ENCODE data around the gene PRKCQ.

Gene PRKCQ

GRCh38 chr10:6399879-6400278 lies 180.2 kb downstream of the PRKCQ start:
- H3K27me3 ChIP-seq (ENCODE audit: control insufficient read depth in 1 of 2, insufficient read depth in 2 of 2, low read length in 2 of 2): no peaks in the 10 kb centered on the region
- H3K9ac ChIP-seq (ENCODE audit: low read length): no peak overlapping the region
- H3K36me3 ChIP-seq (ENCODE audit: insufficient read depth, low read length): no peaks in the 10 kb centered on the region
- H3K4me1 ChIP-seq (ENCODE audit: insufficient read depth, low read length): peaks cover 10% of the 10 kb centered on the region
- no peaks in the 10 kb centered on the region for H3K9me3 ChIP-seq (ENCODE audit: low read length)
- no peak overlapping the region for H3K27ac ChIP-seq (ENCODE audit: low read depth, low read length)
- H3K4me3 ChIP-seq (ENCODE audit: low read depth in 1 of 2, low read length in 2 of 2): no peak overlapping the region

DNA sequence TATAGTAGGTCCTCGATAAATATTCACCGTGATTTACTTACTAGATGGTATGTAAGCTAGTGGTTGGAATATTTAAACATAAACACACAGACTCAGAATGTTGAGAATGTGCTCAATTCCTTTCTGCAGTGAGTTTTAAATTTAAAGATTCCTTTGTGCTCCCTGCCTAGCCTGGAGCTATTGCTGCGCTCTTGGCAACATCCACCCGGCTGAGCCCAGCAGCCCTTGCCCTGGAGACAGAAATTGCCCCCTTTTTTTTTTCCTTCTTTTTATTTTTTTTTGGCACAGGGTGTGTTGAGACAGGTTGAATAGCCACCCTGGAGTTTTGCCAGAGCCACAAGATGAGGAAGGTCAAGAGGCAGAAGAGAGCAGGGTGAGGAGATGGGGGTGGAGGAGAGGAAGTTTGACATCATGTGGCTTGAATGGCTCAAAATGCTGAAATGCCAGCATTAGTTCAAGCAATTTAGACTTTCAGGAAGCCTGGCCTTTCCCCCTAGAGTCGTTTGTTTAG lies 180.8 kb downstream of the PRKCQ start:
- Histone ChIP-seq H3K4me3 (ENCODE audit: low read depth in 1 of 2, low read length in 2 of 2) (no peak overlapping the region), H3K27me3 (ENCODE audit: control insufficient read depth in 1 of 2, insufficient read depth in 2 of 2, low read length in 2 of 2) (no peaks in the 10 kb centered on the region), H3K4me1 (ENCODE audit: insufficient read depth, low read length) (peaks cover 10% of the 10 kb centered on the region), H3K9me3 (ENCODE audit: low read length) (no peaks in the 10 kb centered on the region), H3K9ac (ENCODE audit: low read length) (no peak overlapping the region), H3K27ac (ENCODE audit: low read depth, low read length) (no peak overlapping the region), H3K36me3 (ENCODE audit: insufficient read depth, low read length) (no peaks in the 10 kb centered on the region)

DNA sequence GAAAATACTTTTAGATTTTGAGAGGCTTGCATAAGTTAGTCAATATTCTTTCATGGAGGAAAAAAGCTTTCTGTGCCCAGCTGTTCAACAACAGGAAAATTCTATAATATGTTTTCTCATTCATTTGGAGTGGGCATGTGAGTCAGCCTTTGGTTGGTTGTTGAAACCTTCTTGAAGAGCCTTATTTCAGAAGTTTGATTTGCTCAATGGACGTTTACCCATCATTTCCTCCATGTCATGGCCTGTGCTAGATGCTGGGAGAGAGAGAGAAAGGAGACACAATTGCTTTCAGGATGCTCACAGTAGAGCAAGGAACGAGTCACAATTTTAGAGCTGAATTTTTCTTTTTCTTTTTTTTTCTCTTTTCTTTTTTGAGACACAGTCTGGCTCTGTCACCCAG lies 181.7 kb downstream of the PRKCQ start:
- Histone ChIP-seq H3K9me3 (ENCODE audit: low read length) (no peaks in the 10 kb centered on the region), H3K27ac (ENCODE audit: low read depth, low read length) (no peak overlapping the region), H3K4me3 (ENCODE audit: low read depth in 1 of 2, low read length in 2 of 2) (no peak overlapping the region), H3K4me1 (ENCODE audit: insufficient read depth, low read length) (peaks cover 10% of the 10 kb centered on the region), H3K9ac (ENCODE audit: low read length) (no peak overlapping the region), H3K36me3 (ENCODE audit: insufficient read depth, low read length) (no peaks in the 10 kb centered on the region), H3K27me3 (ENCODE audit: control insufficient read depth in 1 of 2, insufficient read depth in 2 of 2, low read length in 2 of 2) (no peaks in the 10 kb centered on the region)

GRCh38 chr10:6396652-6397051 lies 183.4 kb downstream of the PRKCQ start:
- Histone ChIP-seq H3K27ac (ENCODE audit: low read depth, low read length) (no peak overlapping the region), H3K27me3 (ENCODE audit: control insufficient read depth in 1 of 2, insufficient read depth in 2 of 2, low read length in 2 of 2) (no peaks in the 10 kb centered on the region)

DNA sequence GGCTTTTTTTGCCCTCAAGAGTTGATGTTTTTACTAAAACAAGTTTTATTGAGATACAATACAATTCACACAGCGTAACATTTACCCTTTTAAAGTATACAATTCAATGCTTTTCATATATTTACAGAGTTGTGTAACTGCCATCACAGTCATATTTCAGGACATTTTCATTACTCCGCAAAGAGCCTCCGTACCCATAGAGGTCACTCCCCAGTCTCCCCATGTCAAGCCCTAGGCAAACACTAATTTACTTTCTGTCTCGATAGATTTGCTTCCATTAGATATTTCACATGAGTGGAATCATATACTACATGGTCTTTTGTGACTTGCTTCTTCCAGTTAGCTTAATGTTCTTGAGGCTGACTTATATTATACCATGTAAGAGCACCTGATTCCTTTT lies 183.8 kb downstream of the PRKCQ start:
- Histone ChIP-seq H3K4me3 (ENCODE audit: low read depth in 1 of 2, low read length in 2 of 2) (no peak overlapping the region), H3K9ac (ENCODE audit: low read length) (no peak overlapping the region), H3K9me3 (ENCODE audit: low read length) (no peaks in the 10 kb centered on the region), H3K4me1 (ENCODE audit: insufficient read depth, low read length) (peaks cover 7% of the 10 kb centered on the region), H3K27me3 (ENCODE audit: control insufficient read depth in 1 of 2, insufficient read depth in 2 of 2, low read length in 2 of 2) (no peaks in the 10 kb centered on the region), H3K36me3 (ENCODE audit: insufficient read depth, low read length) (no peaks in the 10 kb centered on the region), H3K27ac (ENCODE audit: low read depth, low read length) (no peak overlapping the region)

More at GRCh38 chr10:6396652-6397051, 183.4 kb downstream of the PRKCQ start:
- no peaks in the 10 kb centered on the region for H3K36me3 ChIP-seq (ENCODE audit: insufficient read depth, low read length)
- no peak overlapping the region for H3K9ac ChIP-seq (ENCODE audit: low read length)
- no peaks in the 10 kb centered on the region for H3K9me3 ChIP-seq (ENCODE audit: low read length)
- no peak overlapping the region for H3K4me3 ChIP-seq (ENCODE audit: low read depth in 1 of 2, low read length in 2 of 2)
- H3K4me1 ChIP-seq (ENCODE audit: insufficient read depth, low read length): peaks cover 10% of the 10 kb centered on the region

- no peak overlapping the region for H3K4me3 ChIP-seq (ENCODE audit: low read depth in 1 of 2, low read length in 2 of 2)
- H3K9me3 ChIP-seq (ENCODE audit: low read length): no peaks in the 10 kb centered on the region
- no peaks in the 10 kb centered on the region for H3K27me3 ChIP-seq (ENCODE audit: control insufficient read depth in 1 of 2, insufficient read depth in 2 of 2, low read length in 2 of 2)
- H3K36me3 ChIP-seq (ENCODE audit: insufficient read depth, low read length): no peaks in the 10 kb centered on the region
- no peak overlapping the region for H3K9ac ChIP-seq (ENCODE audit: low read length)
- H3K4me1 ChIP-seq (ENCODE audit: insufficient read depth, low read length): peaks cover 7% of the 10 kb centered on the region
- no peak overlapping the region for H3K27ac ChIP-seq (ENCODE audit: low read depth, low read length)
Measured at GRCh38 chr10:6395606-6396005, 184.5 kb downstream of the PRKCQ start.

- H3K27ac ChIP-seq (ENCODE audit: low read depth, low read length): no peak overlapping the region
- H3K4me3 ChIP-seq (ENCODE audit: low read depth in 1 of 2, low read length in 2 of 2): no peak overlapping the region
- H3K36me3 ChIP-seq (ENCODE audit: insufficient read depth, low read length): no peaks in the 10 kb centered on the region
- H3K27me3 ChIP-seq (ENCODE audit: control insufficient read depth in 1 of 2, insufficient read depth in 2 of 2, low read length in 2 of 2): no peaks in the 10 kb centered on the region
- no peaks in the 10 kb centered on the region for H3K9me3 ChIP-seq (ENCODE audit: low read length)
- peaks cover 3% of the 10 kb centered on the region for H3K4me1 ChIP-seq (ENCODE audit: insufficient read depth, low read length)
- H3K9ac ChIP-seq (ENCODE audit: low read length): no peak overlapping the region
Measured at GRCh38 chr10:6394084-6394483, 186.0 kb downstream of the PRKCQ start.

GRCh38 chr10:6393168-6393567 lies 186.9 kb downstream of the PRKCQ start:
- Histone ChIP-seq H3K36me3 (ENCODE audit: insufficient read depth, low read length) (no peaks in the 10 kb centered on the region), H3K4me1 (ENCODE audit: insufficient read depth, low read length) (no peaks in the 10 kb centered on the region), H3K27me3 (ENCODE audit: control insufficient read depth in 1 of 2, insufficient read depth in 2 of 2, low read length in 2 of 2) (no peaks in the 10 kb centered on the region), H3K9me3 (ENCODE audit: low read length) (no peaks in the 10 kb centered on the region), H3K9ac (ENCODE audit: low read length) (no peak overlapping the region), H3K27ac (ENCODE audit: low read depth, low read length) (no peak overlapping the region), H3K4me3 (ENCODE audit: low read depth in 1 of 2, low read length in 2 of 2) (no peak overlapping the region)

GRCh38 chr10:6390213-6390845 lies 189.7 kb downstream of the PRKCQ start:
- H3K9me3 ChIP-seq (ENCODE audit: low read length): no peaks in the 10 kb centered on the region
- H3K27me3 ChIP-seq (ENCODE audit: control insufficient read depth in 1 of 2, insufficient read depth in 2 of 2, low read length in 2 of 2): no peaks in the 10 kb centered on the region
- H3K4me1 ChIP-seq (ENCODE audit: insufficient read depth, low read length): no peaks in the 10 kb centered on the region
- H3K36me3 ChIP-seq (ENCODE audit: insufficient read depth, low read length): no peaks in the 10 kb centered on the region
- no peak overlapping the region for H3K27ac ChIP-seq (ENCODE audit: low read depth, low read length)
- H3K4me3 ChIP-seq (ENCODE audit: low read depth in 1 of 2, low read length in 2 of 2): no peak overlapping the region
- no peak overlapping the region for H3K9ac ChIP-seq (ENCODE audit: low read length)

DNA sequence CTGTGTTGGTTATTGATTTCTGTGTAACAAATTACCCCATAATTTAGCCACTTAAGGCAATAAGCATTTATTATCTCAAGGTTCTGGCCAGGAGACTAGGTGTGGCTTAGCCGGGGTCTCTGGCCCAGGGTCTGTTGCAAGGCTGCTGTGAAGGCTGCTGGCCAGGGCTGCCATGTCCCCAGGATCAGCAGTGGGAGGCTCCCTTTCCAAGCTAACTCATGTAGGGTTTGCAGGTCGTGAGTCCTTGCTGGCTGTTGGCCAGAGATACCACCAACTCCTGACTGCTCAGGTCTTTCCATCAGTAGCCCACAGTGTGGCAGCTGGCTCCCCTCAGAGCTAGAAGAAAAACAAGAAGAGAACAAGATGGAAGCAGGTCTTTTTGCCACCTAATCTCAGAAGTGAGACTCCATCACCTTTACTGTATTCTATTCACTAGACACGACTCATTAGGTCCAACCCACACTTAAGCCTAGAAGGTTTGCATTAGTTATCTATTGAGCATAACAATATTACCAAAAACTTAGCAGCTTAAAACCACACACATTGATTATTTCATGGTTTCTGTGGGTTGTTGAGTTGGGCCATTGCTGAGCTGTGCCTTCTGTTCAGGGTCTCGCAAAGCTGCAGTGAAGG lies 191.7 kb downstream of the PRKCQ start:
- Histone ChIP-seq H3K36me3 (ENCODE audit: insufficient read depth, low read length) (no peaks in the 10 kb centered on the region), H3K9me3 (ENCODE audit: low read length) (no peaks in the 10 kb centered on the region), H3K4me3 (ENCODE audit: low read depth in 1 of 2, low read length in 2 of 2) (no peak overlapping the region), H3K9ac (ENCODE audit: low read length) (no peak overlapping the region), H3K27ac (ENCODE audit: low read depth, low read length) (no peak overlapping the region), H3K4me1 (ENCODE audit: insufficient read depth, low read length) (peaks cover 4% of the 10 kb centered on the region), H3K27me3 (ENCODE audit: control insufficient read depth in 1 of 2, insufficient read depth in 2 of 2, low read length in 2 of 2) (no peaks in the 10 kb centered on the region)

- Histone ChIP-seq H3K27ac (ENCODE audit: low read depth, low read length) (no peak overlapping the region), H3K4me1 (ENCODE audit: insufficient read depth, low read length) (peaks cover 18% of the 10 kb centered on the region), H3K9ac (ENCODE audit: low read length) (no peak overlapping the region), H3K27me3 (ENCODE audit: control insufficient read depth in 1 of 2, insufficient read depth in 2 of 2, low read length in 2 of 2) (no peaks in the 10 kb centered on the region), H3K4me3 (ENCODE audit: low read depth in 1 of 2, low read length in 2 of 2) (no peak overlapping the region), H3K9me3 (ENCODE audit: low read length) (no peaks in the 10 kb centered on the region), H3K36me3 (ENCODE audit: insufficient read depth, low read length) (no peaks in the 10 kb centered on the region)
Measured at GRCh38 chr10:6386960-6387359, 193.1 kb downstream of the PRKCQ start.

GRCh38 chr10:6386346-6386745 lies 193.7 kb downstream of the PRKCQ start:
- no peak overlapping the region for H3K27ac ChIP-seq (ENCODE audit: low read depth, low read length)
- no peaks in the 10 kb centered on the region for H3K27me3 ChIP-seq (ENCODE audit: control insufficient read depth in 1 of 2, insufficient read depth in 2 of 2, low read length in 2 of 2)
- no peaks in the 10 kb centered on the region for H3K9me3 ChIP-seq (ENCODE audit: low read length)

More at GRCh38 chr10:6386346-6386745, 193.7 kb downstream of the PRKCQ start:
- Histone ChIP-seq H3K36me3 (ENCODE audit: insufficient read depth, low read length) (no peaks in the 10 kb centered on the region), H3K4me1 (ENCODE audit: insufficient read depth, low read length) (peaks cover 24% of the 10 kb centered on the region), H3K9ac (ENCODE audit: low read length) (no peak overlapping the region), H3K4me3 (ENCODE audit: low read depth in 1 of 2, low read length in 2 of 2) (no peak overlapping the region)
